ENCODE results near the gene ZDHHC14.

The ZDHHC14 gene

GRCh38 chr6:157656437-157656997 lies 275.5 kb downstream of the ZDHHC14 start:
- no peak overlapping the region for H3K4me3 ChIP-seq (replicated peaks; ENCODE audit: low read depth, low read length)
- TF ChIP-seq CTCF (IDR thresholded peaks at IDR 0.05; ENCODE audit: low read depth, low read length, missing control alignments) = no peak
- DNase-seq (ENCODE audit: extremely low read depth, low read depth) = no peak

GRCh38 chr6:157657754-157658153 lies 276.8 kb downstream of the ZDHHC14 start:
- DNase-seq (ENCODE audit: extremely low read depth, low read depth) = no peak
- TF ChIP-seq CTCF (IDR thresholded peaks at IDR 0.05; ENCODE audit: low read depth, low read length, missing control alignments) = no peak
- no peak overlapping the region for H3K4me3 ChIP-seq (replicated peaks; ENCODE audit: low read depth, low read length)

- no peak for TF ChIP-seq CTCF (IDR thresholded peaks at IDR 0.05; ENCODE audit: low read depth, low read length, missing control alignments)
- no peak overlapping the region for H3K4me3 ChIP-seq (replicated peaks; ENCODE audit: low read depth, low read length)
- no peak for DNase-seq (ENCODE audit: extremely low read depth, low read depth)
Observed at GRCh38 chr6:157658301-157658700, 277.3 kb downstream of the ZDHHC14 start.

- DNase-seq (ENCODE audit: extremely low read depth, low read depth) = no peak
- TF ChIP-seq CTCF (IDR thresholded peaks at IDR 0.05; ENCODE audit: low read depth, low read length, missing control alignments) = no peak
- H3K4me3 ChIP-seq (replicated peaks; ENCODE audit: low read depth, low read length) = no peak overlapping the region
Observed at GRCh38 chr6:157659536-157660271, 278.7 kb downstream of the ZDHHC14 start.

GRCh38 chr6:157660414-157660813 lies 279.4 kb downstream of the ZDHHC14 start:
- no peak for DNase-seq (ENCODE audit: extremely low read depth, low read depth)
- TF ChIP-seq CTCF (IDR thresholded peaks at IDR 0.05; ENCODE audit: low read depth, low read length, missing control alignments) = no peak
- H3K4me3 ChIP-seq (replicated peaks; ENCODE audit: low read depth, low read length) = no peak overlapping the region

- no peak for TF ChIP-seq CTCF (IDR thresholded peaks at IDR 0.05; ENCODE audit: low read depth, low read length, missing control alignments)
- no peak for DNase-seq (ENCODE audit: extremely low read depth, low read depth)
Observed at GRCh38 chr6:157661652-157662051, 280.7 kb downstream of the ZDHHC14 start.

More at GRCh38 chr6:157661652-157662051, 280.7 kb downstream of the ZDHHC14 start:
- no peak overlapping the region for H3K4me3 ChIP-seq (replicated peaks; ENCODE audit: low read depth, low read length)

Data from HFF-Myc (cell line).